GM19043 (cell line): Measurements from ENCODE around the gene ZCCHC9.
"Not testable (repeated sequence)": the region's sequence is repeated elsewhere in the genome, so short reads cannot be mapped to it uniquely, and the experiment has no call there.

ENCODE experiments used
- ATAC-seq: cut with Tn5 transposase; IDR thresholded peaks from one replicate; pipeline ENCODE4 v1.9.1; 2021; ENCODE audit warnings: low read depth; ENCODE audit not compliant: unreplicated experiment

The ZCCHC9 gene

GRCh38 chr5:81301271-81302015, at the start of gene ZCCHC9:
Gene ZCCHC9, plus strand, starts transcription at chr5:81301587. Its CDS starts 3,171 bp downstream, at chr5:81304758.
- peak; percentile 98 for ATAC-seq

GRCh38 chr5:81251922-81252321, 49.5 kb upstream of the ZCCHC9 start:
- ATAC-seq, result no peak

GRCh38 chr5:81252904-81253303, 48.5 kb upstream of the ZCCHC9 start:
- ATAC-seq, result no peak

GRCh38 chr5:81253875-81254274, 47.5 kb upstream of the ZCCHC9 start:
- ATAC-seq, result no peak

GRCh38 chr5:81254886-81255559, 46.4 kb upstream of the ZCCHC9 start:
- ATAC-seq, result no peak

GRCh38 chr5:81256766-81257165, 44.6 kb upstream of the ZCCHC9 start:
- ATAC-seq, result no peak

- ATAC-seq, result not testable (repeated sequence)
Observed at GRCh38 chr5:81262796-81263195, 38.6 kb upstream of the ZCCHC9 start.

- ATAC-seq, result no peak
Observed at GRCh38 chr5:81265101-81265500, 36.3 kb upstream of the ZCCHC9 start.

GRCh38 chr5:81268521-81269196, 32.7 kb upstream of the ZCCHC9 start:
- no peak for ATAC-seq

- no peak for ATAC-seq
Observed at GRCh38 chr5:81269751-81270393, 31.5 kb upstream of the ZCCHC9 start.

GRCh38 chr5:81270394-81271027, 30.9 kb upstream of the ZCCHC9 start:
- ATAC-seq, result not testable (repeated sequence)

GRCh38 chr5:81283976-81284375, 17.4 kb upstream of the ZCCHC9 start:
- no peak for ATAC-seq

GRCh38 chr5:81286059-81286617, 15.2 kb upstream of the ZCCHC9 start:
- no peak for ATAC-seq

- no peak for ATAC-seq
Observed at GRCh38 chr5:81288021-81288433, 13.4 kb upstream of the ZCCHC9 start.

GRCh38 chr5:81290146-81290545, 11.2 kb upstream of the ZCCHC9 start:
- ATAC-seq, result no peak

- no peak for ATAC-seq
Observed at GRCh38 chr5:81292130-81292529, 9.3 kb upstream of the ZCCHC9 start.

- not testable (repeated sequence) for ATAC-seq
Observed at GRCh38 chr5:81294021-81294420, 7.4 kb upstream of the ZCCHC9 start.

- no peak for ATAC-seq
Observed at GRCh38 chr5:81297531-81297930, 3.9 kb upstream of the ZCCHC9 start.

GRCh38 chr5:81300921-81301270, 491 bp upstream of the ZCCHC9 start:
- no peak for ATAC-seq

- no peak for ATAC-seq
Observed at GRCh38 chr5:81302596-81302995, 1.2 kb downstream of the ZCCHC9 start.
